ENCODE measurements around the gene CORO1C.

The CORO1C gene

GRCh38 chr12:108613548-108613947 is 117.8 kb downstream of the CORO1C start:
- no peak for FAIRE-seq

- no peak for FAIRE-seq
Measured at GRCh38 chr12:108612788-108613282, 118.5 kb downstream of the CORO1C start.

- no peak for FAIRE-seq
Measured at GRCh38 chr12:108611884-108612415, 119.4 kb downstream of the CORO1C start.

- FAIRE-seq: no peak
Measured at GRCh38 chr12:108610856-108611605, 120.3 kb downstream of the CORO1C start.

GRCh38 chr12:108610336-108610815 is 120.9 kb downstream of the CORO1C start:
- FAIRE-seq: no peak

GRCh38 chr12:108609537-108610335 is 121.6 kb downstream of the CORO1C start:
- FAIRE-seq: no peak

GRCh38 chr12:108608616-108609015 is 122.7 kb downstream of the CORO1C start:
- no peak for FAIRE-seq

- no peak for FAIRE-seq
Measured at GRCh38 chr12:108607981-108608600, 123.2 kb downstream of the CORO1C start.

GRCh38 chr12:108606492-108606891 is 124.8 kb downstream of the CORO1C start:
- FAIRE-seq: no peak

- FAIRE-seq: no peak
Measured at GRCh38 chr12:108605690-108606406, 125.5 kb downstream of the CORO1C start.

GRCh38 chr12:108605000-108605689 is 126.2 kb downstream of the CORO1C start:
- no peak for FAIRE-seq

GRCh38 chr12:108604208-108604941 is 126.9 kb downstream of the CORO1C start:
- no peak for FAIRE-seq

- no peak for FAIRE-seq
Measured at GRCh38 chr12:108603743-108604142, 127.6 kb downstream of the CORO1C start.

- FAIRE-seq: no peak
Measured at GRCh38 chr12:108602976-108603704, 128.2 kb downstream of the CORO1C start.

GRCh38 chr12:108602209-108602705 is 129.1 kb downstream of the CORO1C start:
- no peak for FAIRE-seq

GRCh38 chr12:108600702-108601007 is 130.7 kb downstream of the CORO1C start:
- FAIRE-seq: no peak

GRCh38 chr12:108599948-108600701 is 131.2 kb downstream of the CORO1C start:
- FAIRE-seq: no peak

- FAIRE-seq: no peak
Measured at GRCh38 chr12:108599541-108599940, 131.8 kb downstream of the CORO1C start.

GRCh38 chr12:108598553-108599250 is 132.6 kb downstream of the CORO1C start:
- FAIRE-seq: no peak

All from G401.6 (cell line).